HG03354 (cell line): Measurements from ENCODE around the gene RFX3.
"Not testable (repeated sequence)": the region's sequence is repeated elsewhere in the genome, so short reads cannot be mapped to it uniquely, and the experiment has no call there.

Experiments
- ATAC-seq: cut with Tn5 transposase; IDR thresholded peaks from one replicate; pipeline ENCODE4 v1.9.1; 2021; ENCODE audit warnings: mild to moderate bottlenecking; ENCODE audit not compliant: unreplicated experiment, poor library complexity, severe bottlenecking

The RFX3 gene

GRCh38 chr9:3304388-3304787, 221.4 kb downstream of the RFX3 start:
- ATAC-seq: not testable (repeated sequence)

GRCh38 chr9:3299872-3300271, 225.9 kb downstream of the RFX3 start:
- ATAC-seq: peak; percentile 100

GRCh38 chr9:3296536-3296935, 229.3 kb downstream of the RFX3 start:
- ATAC-seq: no peak

DNA sequence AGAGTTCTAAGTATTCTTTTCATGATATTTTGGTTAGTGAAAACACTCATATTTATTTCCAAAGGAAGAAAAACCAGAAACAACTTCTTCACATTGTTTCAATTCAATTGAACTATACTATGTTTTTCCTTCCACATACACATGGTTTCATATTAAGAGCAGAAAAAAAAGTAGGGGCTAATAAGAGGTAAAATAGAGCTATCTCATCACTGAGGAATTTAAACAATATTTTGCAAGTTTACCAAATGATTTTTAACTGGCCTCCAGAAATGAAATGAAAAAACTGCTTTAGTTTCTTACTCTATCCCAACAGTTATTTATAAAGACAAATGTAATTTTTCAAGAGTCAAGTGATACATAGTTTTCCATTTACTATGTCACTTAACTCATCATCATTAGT, 233.5 kb downstream of the RFX3 start:
- no peak for ATAC-seq

DNA sequence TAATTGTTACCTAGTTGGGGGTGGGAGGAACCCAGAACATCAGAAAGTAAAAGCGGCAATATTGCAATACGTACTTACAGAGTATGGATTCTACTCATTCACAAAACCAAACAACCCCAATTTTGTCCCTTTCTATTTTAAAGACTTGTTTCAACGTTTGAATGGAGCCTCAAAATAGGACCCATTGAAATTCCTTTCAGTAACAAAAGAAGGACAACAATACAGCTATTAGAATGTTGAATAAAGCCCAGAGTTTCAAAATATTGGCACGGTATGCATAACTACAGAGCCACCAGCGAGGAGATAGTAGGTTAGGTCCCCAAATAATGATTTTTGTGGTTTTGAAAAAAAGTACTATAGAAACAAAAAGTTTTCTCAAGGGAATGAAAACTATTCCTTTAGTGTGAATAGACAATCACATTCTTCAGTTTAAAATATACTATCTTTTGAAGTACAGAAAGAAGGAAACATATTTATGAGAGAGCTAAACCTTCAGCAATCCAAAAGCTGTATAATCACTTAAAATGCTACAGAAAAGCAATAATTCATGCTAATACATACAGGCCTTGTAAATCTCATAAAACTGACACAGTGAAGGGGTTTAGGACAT, 235.5 kb downstream of the RFX3 start:
- ATAC-seq: no peak

- no peak for ATAC-seq
Observed at GRCh38 chr9:3288686-3289085, 237.1 kb downstream of the RFX3 start.

DNA sequence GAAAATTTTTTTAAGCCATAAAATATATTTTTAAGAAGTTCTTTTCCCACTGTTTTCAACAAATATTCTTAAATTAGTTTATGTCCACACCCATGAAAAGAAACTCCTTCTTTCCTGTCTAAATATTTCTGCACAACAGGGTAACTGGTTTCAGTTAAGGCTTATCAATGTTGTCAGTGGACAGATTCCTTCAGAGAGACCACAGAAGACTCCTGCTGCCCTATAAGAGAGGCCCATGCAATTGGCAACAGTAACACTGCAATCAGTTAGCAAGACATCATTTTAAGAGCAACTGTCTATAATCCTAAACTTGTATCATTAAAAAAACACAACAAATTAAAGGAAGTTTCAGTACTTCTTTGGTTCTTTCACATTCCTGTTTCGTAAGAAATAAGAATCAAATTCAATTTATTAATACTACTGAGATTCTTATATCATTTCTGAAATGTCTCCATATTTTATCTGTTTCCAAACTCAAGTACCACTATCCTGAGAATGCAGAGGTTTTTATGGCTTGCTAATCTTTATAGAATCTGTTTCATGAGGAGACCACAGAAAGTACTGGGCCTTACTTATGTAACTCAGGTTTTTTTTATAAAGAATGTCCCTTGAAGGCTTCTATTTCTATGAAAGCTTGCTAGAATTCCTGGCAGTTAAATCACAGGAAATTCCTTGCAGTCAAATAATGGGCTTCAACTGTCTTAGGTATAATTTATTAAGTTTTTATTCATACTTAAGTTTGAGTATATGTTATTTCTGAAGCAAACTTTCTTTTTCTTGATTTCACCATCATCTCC, 240.2 kb downstream of the RFX3 start:
- ATAC-seq: no peak

DNA sequence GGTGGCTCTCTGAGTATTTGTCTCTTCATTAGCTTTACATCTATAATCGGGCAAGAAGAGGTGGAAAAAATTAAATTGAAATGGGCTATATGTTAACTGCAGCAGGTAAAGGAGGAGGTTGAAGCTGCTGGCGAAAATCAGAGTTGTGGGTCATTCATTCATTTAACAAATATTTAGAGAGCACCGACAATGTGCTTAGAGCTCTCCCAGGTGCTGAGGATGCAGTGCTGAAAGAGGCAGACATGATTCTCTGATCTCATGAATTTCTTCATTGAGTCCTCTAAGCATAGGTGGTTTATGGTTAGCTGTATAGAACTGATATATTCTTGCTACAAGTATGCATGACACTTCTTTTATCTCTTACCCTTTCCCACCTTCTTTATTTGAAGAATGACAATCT, 243.4 kb downstream of the RFX3 start:
- no peak for ATAC-seq

DNA sequence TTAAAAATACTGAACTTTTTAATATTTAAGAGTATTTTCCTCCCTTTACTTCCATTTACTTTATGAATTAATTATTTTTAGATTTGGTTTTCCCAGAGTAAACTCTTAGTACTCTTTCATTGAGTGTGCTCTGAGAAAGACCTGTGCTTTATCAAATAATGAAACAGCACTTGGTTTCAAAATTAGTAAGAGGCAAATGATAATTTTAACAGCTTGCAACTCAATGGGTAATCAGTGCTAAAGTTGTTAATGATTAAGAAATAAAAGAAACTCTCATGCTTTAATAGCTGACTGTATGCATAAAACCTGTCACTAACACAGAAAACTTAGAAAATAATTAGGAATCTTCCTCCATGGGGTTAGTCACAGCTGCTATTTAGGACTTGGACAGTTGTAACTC, 244.4 kb downstream of the RFX3 start:
- peak; percentile 76 for ATAC-seq

DNA sequence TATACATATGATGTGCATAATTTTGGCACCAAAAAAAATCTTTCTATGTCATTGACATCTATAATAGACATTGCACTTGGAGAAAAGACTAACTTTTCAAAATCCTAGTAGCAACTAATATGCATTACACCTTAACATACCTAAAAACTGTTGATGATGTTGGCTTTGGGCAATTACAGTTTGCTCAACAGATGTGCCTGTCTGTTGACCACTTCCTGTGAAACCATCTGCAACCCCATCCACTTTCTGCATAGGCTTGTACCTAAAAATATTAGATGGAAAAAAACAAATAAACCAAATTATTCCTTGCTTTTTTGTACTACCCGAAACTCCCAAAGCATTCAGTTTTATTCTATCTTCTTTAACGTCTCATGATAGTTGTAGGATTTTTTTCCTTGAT, 248.6 kb downstream of the RFX3 start:
- peak; percentile 71 for ATAC-seq

DNA sequence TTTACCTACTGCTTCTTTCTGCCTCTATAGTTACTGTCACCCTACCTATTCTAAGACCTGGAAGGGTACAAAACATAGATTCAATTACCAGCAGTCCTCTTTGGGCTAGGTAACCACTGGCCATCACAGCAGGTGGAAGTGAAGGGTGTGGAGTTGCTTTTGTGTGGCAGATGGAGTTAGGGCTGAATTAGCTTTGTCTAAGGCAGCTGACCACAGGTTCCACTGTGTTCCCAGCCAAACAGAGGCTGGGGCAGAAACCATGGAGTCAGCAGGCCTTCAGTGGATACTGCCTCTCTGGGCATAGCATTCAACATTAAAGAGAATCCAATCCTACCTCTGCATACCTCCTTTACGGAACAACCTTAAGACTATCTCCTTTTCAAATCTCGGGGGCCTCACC, 254.2 kb downstream of the RFX3 start:
- no peak for ATAC-seq

- ATAC-seq: no peak
Observed at GRCh38 chr9:3271157-3271556, 254.6 kb downstream of the RFX3 start.

GRCh38 chr9:3268223-3268622, 257.6 kb downstream of the RFX3 start:
- ATAC-seq: no peak

GRCh38 chr9:3263698-3264097, 262.1 kb downstream of the RFX3 start:
- ATAC-seq: no peak

- no peak for ATAC-seq
Observed at GRCh38 chr9:3262826-3263529, 262.8 kb downstream of the RFX3 start.

GRCh38 chr9:3261484-3261883, 264.3 kb downstream of the RFX3 start:
- ATAC-seq: no peak

DNA sequence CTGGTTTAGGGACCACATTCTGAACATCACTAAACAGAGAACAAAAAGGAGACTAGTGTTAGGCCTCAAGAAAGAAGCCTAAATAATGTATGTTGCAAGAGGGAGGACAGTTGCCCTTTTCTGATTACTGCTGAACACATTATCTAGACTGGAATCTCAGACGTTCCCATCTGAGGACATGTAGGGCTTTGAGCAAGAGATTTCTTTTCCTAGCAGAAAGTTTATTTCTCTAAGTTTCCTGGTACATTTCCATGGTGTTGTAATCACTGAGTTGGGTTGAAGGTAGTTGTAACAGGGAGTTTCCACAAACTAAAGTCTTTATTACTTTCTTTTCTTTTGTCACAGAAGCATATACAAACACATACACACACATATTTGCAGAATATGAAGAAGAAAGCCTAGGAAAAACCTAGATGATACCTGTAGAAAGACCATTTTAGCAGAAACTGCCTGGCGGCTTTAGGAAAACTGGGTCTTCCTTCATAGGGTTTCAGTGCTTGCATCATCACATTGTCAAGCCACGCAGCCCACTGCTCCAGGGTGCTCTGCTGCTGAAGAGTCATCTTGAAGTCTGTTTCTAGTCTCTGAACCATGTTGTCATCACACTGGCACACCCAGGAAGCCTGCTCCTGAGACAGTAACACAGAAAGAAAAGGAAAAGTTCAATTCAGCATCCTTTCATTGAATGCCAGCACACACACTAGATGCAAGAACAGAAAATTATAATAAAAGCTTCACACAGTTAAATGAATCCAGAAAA, 269.1 kb downstream of the RFX3 start:
- no peak for ATAC-seq

DNA sequence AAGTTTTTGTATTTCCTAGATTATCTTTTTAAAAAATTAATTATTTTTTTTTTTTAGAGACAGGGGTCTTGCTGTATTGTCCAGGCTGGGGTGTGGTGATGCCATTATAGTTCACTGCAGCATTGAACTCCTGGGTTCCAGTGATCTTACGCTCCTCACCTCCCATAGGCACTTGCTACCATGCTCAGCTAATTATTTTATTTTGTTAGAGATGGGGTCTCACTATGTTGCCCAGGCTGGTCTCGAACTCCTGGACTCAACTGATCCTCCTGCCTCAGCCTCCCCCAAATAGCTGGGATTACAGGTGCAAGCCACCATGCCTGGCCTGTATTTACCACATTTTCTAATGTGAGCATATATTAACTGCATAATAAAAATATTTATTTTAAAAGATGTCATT, 274.5 kb downstream of the RFX3 start:
- ATAC-seq: no peak

DNA sequence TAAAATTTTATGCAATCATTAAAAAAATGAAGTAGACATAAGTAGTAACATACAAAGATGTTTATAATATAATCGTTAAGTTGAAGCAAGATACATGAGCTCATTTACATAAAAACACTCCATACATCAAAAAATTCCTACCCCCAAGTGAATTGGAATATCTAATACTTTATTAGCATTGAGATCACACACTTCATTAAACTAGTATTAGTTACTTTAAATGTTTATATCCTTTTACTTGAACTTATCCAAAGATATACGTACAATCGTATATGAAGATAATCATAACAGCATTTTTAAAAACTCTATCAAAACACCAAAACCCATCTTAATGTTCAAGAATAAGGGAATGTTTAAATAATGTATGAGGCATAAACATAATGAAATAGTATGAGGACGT, 275.1 kb downstream of the RFX3 start:
- ATAC-seq: no peak

DNA sequence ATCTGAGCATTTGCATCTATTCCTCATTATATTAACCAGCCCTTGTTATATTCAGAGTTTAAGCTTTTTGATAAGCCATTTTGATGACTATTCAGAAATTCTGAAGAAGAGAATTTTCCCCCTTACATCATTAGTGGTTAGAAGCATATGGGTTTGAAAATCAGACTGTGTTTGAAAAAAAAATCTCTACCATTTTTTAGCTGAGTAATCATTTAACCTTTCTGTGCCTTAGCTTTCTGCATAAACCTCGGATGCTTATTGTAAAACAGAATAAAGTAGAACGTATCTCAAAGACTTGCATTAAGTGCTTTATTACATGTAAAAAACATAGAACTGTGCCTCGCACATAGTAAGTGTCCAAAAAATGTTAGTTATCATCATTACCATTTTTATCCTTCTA, 278.6 kb downstream of the RFX3 start:
- ATAC-seq: no peak
